Metanephros (tissue), 1 donor: ENCODE data around the gene TAF3. TPM values are rescaled to one million over a fixed set of nuclear protein-coding genes. Genes with fewer than 3 reads are reported as not detected.

Experiments
- total RNA-seq: library from RNA; depleted of rRNA; stranded (reverse); fragments of >200 nt; gene quantifications from one replicate; pipeline ENCODE4 v1.2.3, GENCODE V29; 2014

TAF3 gene
- 3.9 TPM for total RNA-seq

GRCh38 chr10:7818295-7819120, at the start of gene TAF3:
Gene TAF3, plus strand, starts transcription at chr10:7818505. Its CDS starts 205 bp downstream, at chr10:7818710.

GRCh38 chr10:7787857-7788638, 30.3 kb upstream of the TAF3 start, which contains the start of the genes ATP5F1C and KIN:
Gene ATP5F1C, plus strand, starts transcription at chr10:7788177. Its CDS starts 31 bp downstream, at chr10:7788208.
Gene KIN, minus strand, starts transcription at chr10:7787993. Its CDS starts 60 bp downstream, at chr10:7787933.

GRCh38 chr10:8054494-8055407, 236.4 kb downstream of the TAF3 start, which contains the start of gene GATA3:
Gene GATA3, plus strand, starts transcription at chr10:8054688. Its CDS starts 968 bp downstream, at chr10:8055656.

Other genes with a start within 250 kb of the TAF3 start
- 23.5 TPM for gene ITIH5, start 151.5 kb upstream of the TAF3 start, total RNA-seq
- 0.58 TPM for gene ITIH2, start 115.2 kb upstream of the TAF3 start, total RNA-seq
- 8.4 TPM for gene KIN, start 30.5 kb upstream of the TAF3 start, total RNA-seq
- 235 TPM for gene ATP5F1C, start 30.3 kb upstream of the TAF3 start, total RNA-seq
- 26.7 TPM for gene GATA3, start 236.2 kb downstream of the TAF3 start, total RNA-seq